Measurements from ENCODE around the gene DPYSL3. TPM values are rescaled to one million over a fixed set of nuclear protein-coding genes. Genes with fewer than 3 reads are reported as not detected.
A peak's percentile ranks its signal among the peaks of the same experiment; 100 is the strongest.
"Not testable (repeated sequence)": the region's sequence is repeated elsewhere in the genome, so short reads cannot be mapped to it uniquely, and the experiment has no call there.

Gene DPYSL3
- polyA plus RNA-seq, 1 experiment, result 139 TPM

- no peak for TF ChIP-seq CTCF (IDR thresholded peaks at IDR 0.05; ENCODE audit: low read depth, low read length)
- no peak for DNase-seq (ENCODE audit: low read depth, low spot score)
- POLR2A ChIA-PET, result interaction anchor here (1.1 to 2.1 kb wide), 3 partner anchors 15 to 23 kb away, joined by 3 to 9 read pairs (median 4); no protein-coding TSS in a partner anchor
- peak overlapping the region; percentile 55 for H3K27ac ChIP-seq (ENCODE audit: low read depth, low read length)
- no peaks in the 10 kb centered on the region for H3K27me3 ChIP-seq (ENCODE audit: control insufficient read depth, insufficient read depth, low read length)
- no peaks in the 10 kb centered on the region for H3K9me3 ChIP-seq (ENCODE audit: control insufficient read depth, insufficient read depth, low read length)
- CTCF ChIA-PET, result interaction anchor here (0.6 to 2.1 kb wide), 11 partner anchors 13 to 366 kb away, joined by 3 to 10 read pairs (median 4); no protein-coding TSS in a partner anchor
- H3K4me3 ChIP-seq (ENCODE audit: low read depth, low read length), result peak overlapping the region; percentile 5
Measured at GRCh38 chr5:147554261-147554817, 44.5 kb upstream of the DPYSL3 start.

- H3K27ac ChIP-seq (ENCODE audit: low read depth, low read length), result peak overlapping the region; percentile 40
- ChIA-PET POLR2A (interaction anchor here (1.1 to 2.1 kb wide), 3 partner anchors 14 to 23 kb away, joined by 3 to 9 read pairs (median 4); no protein-coding TSS in a partner anchor), CTCF (interaction anchor here (0.6 to 2.1 kb wide), 11 partner anchors 13 to 365 kb away, joined by 3 to 10 read pairs (median 4); no protein-coding TSS in a partner anchor)
- H3K27me3 ChIP-seq (ENCODE audit: control insufficient read depth, insufficient read depth, low read length); H3K9me3 ChIP-seq (ENCODE audit: control insufficient read depth, insufficient read depth, low read length); DNase-seq (ENCODE audit: low read depth, low spot score): not testable (repeated sequence)
- peak overlapping the region; percentile 5; the same call in 1 of the 2 replicates for H3K4me3 ChIP-seq (ENCODE audit: low read depth, low read length)
Measured at GRCh38 chr5:147553817-147554216, 43.9 kb upstream of the DPYSL3 start.

GRCh38 chr5:147552897-147553296, 43.0 kb upstream of the DPYSL3 start:
- CTCF ChIA-PET, result interaction anchor here (0.8 to 2.1 kb wide), 2 partner anchors 24 to 155 kb away, joined by 3 to 10 read pairs; no protein-coding TSS in a partner anchor
- no peak for DNase-seq (ENCODE audit: low read depth, low spot score)
- H3K4me3 ChIP-seq (ENCODE audit: low read depth, low read length), result no peak overlapping the region
- H3K9me3 ChIP-seq (ENCODE audit: control insufficient read depth, insufficient read depth, low read length), result no peaks in the 10 kb centered on the region
- TF ChIP-seq CTCF (IDR thresholded peaks at IDR 0.05; ENCODE audit: low read depth, low read length), result no peak
- H3K27ac ChIP-seq (ENCODE audit: low read depth, low read length), result no peak overlapping the region
- H3K27me3 ChIP-seq (ENCODE audit: control insufficient read depth, insufficient read depth, low read length), result no peaks in the 10 kb centered on the region
- POLR2A ChIA-PET, result interaction anchor here (2.1 kb wide), 1 partner anchor 17 kb away, joined by 9 read pairs; no protein-coding TSS in a partner anchor

- Histone ChIP-seq H3K4me3 (ENCODE audit: low read depth, low read length) (no peak overlapping the region), H3K27ac (ENCODE audit: low read depth, low read length) (no peak overlapping the region), H3K9me3 (ENCODE audit: control insufficient read depth, insufficient read depth, low read length) (no peaks in the 10 kb centered on the region), H3K27me3 (ENCODE audit: control insufficient read depth, insufficient read depth, low read length) (no peaks in the 10 kb centered on the region)
- no peak for DNase-seq (ENCODE audit: low read depth, low spot score)
- ChIA-PET POLR2A (no interaction called here), CTCF (interaction anchor here (0.9 kb wide), 1 partner anchor 98 kb away, joined by 5 read pairs; no protein-coding TSS in a partner anchor)
- no peak for TF ChIP-seq CTCF (IDR thresholded peaks at IDR 0.05; ENCODE audit: low read depth, low read length)
Measured at GRCh38 chr5:147551677-147552076, 41.8 kb upstream of the DPYSL3 start.

GRCh38 chr5:147547730-147548129, 37.9 kb upstream of the DPYSL3 start:
- TF ChIP-seq CTCF (IDR thresholded peaks at IDR 0.05; ENCODE audit: low read depth, low read length), result no peak
- Histone ChIP-seq H3K4me3 (ENCODE audit: low read depth, low read length) (no peak overlapping the region), H3K27me3 (ENCODE audit: control insufficient read depth, insufficient read depth, low read length) (no peaks in the 10 kb centered on the region), H3K9me3 (ENCODE audit: control insufficient read depth, insufficient read depth, low read length) (no peaks in the 10 kb centered on the region), H3K27ac (ENCODE audit: low read depth, low read length) (no peak overlapping the region)
- CTCF ChIA-PET, result interaction anchor here (0.6 to 4.3 kb wide), 3 partner anchors 11 to 156 kb away, joined by 4 to 18 read pairs (median 4); no protein-coding TSS in a partner anchor
- no peak for DNase-seq (ENCODE audit: low read depth, low spot score)
- POLR2A ChIA-PET, result no interaction called here

All from AG04450 (cell line).